IMR-90 (cell line): ENCODE results near the gene LARGE2. TPM values are rescaled to one million over a fixed set of nuclear protein-coding genes. Genes with fewer than 3 reads are reported as not detected.

Experiments
- ATAC-seq: fragments of 200-7000 bp; cut with Tn5 transposase; 2 replicates; pipeline ENCODE4 v1.9.1; 2020; ENCODE audit warnings: low read depth, mild to moderate bottlenecking, moderate library complexity
- BruUV-seq: library from RNA; stranded (reverse); fragments of 400-500 nt; replicated peaks from 2 replicates; lab custom pipeline; 2021; lab: Mats Ljungman, UMichigan
- CTCF ChIA-PET: fragments of 300-600 bp; formaldehyde crosslinking; extraction: SDS; loops from one replicate; lab custom pipeline; 2021; ENCODE audit warnings: antibody characterized with exemption; lab: Yijun Ruan, JAX
- POLR2A ChIA-PET: fragments of 300-600 bp; sonication (Branson Sonifier 250); formaldehyde crosslinking; loops from one replicate; lab custom pipeline; 2022; ENCODE audit warnings: antibody characterized with exemption; ENCODE audit not compliant: unreplicated experiment; lab: Charles Lee
- DNase-seq: peaks from one replicate; pipeline ENCODE4 v3.0.0; 2013
- H2AFZ ChIP-seq: replicated peaks from 2 replicates; pipeline ENCODE3; 2013; ENCODE audit warnings: low read length, mild to moderate bottlenecking; ENCODE audit not compliant: poor library complexity
- H2AK5ac ChIP-seq: 2 replicates; pipeline ENCODE4 v1.6.1; 2013; ENCODE audit warnings: low read depth, low read length, inconsistent platforms
- H2AK9ac ChIP-seq: replicated peaks from 2 replicates; pipeline ENCODE3; 2013; ENCODE audit warnings: mild to moderate bottlenecking, low read depth, low read length, moderate library complexity; ENCODE audit not compliant: poor library complexity
- H2BK120ac ChIP-seq: 2 replicates; pipeline ENCODE4 v1.6.1; 2013; ENCODE audit warnings: low read depth, low read length, inconsistent platforms
- H2BK15ac ChIP-seq: 3 replicates; pipeline ENCODE4 v1.6.1; 2013; ENCODE audit warnings: low read depth, low read length, inconsistent platforms
- H2BK20ac ChIP-seq: 2 replicates; pipeline ENCODE4 v1.6.1; 2013; ENCODE audit warnings: low read depth, mild to moderate bottlenecking, inconsistent platforms, low read length, moderate library complexity
- H2BK5ac ChIP-seq: 2 replicates; pipeline ENCODE4 v1.6.1; 2013; ENCODE audit warnings: mild to moderate bottlenecking, low read depth, low read length, inconsistent platforms; ENCODE audit not compliant: poor library complexity, severe bottlenecking
- H3K14ac ChIP-seq: replicated peaks from 2 replicates; pipeline ENCODE4 v1.6.1; 2013; ENCODE audit warnings: low read depth, low read length, inconsistent platforms
- H3K18ac ChIP-seq: 2 replicates; pipeline ENCODE4 v1.6.1; 2013; ENCODE audit warnings: low read depth, low read length, control low read depth
- H3K23ac ChIP-seq: 2 replicates; pipeline ENCODE4 v1.6.1; 2013; ENCODE audit warnings: low read depth, low read length, inconsistent platforms
- H3K27ac ChIP-seq: 2 replicates; pipeline ENCODE4 v1.5.1; 2013; ENCODE audit warnings: mild to moderate bottlenecking, control low read depth, low read length; ENCODE audit not compliant: insufficient read depth
- H3K27me3 ChIP-seq: 2 replicates; pipeline ENCODE4 v1.6.1; 2013; ENCODE audit warnings: low read length; ENCODE audit not compliant: control insufficient read depth, insufficient read depth
- H3K36me3 ChIP-seq: 2 replicates; pipeline ENCODE4 v1.6.1; 2013; ENCODE audit warnings: low read length, mixed read lengths; ENCODE audit not compliant: control insufficient read depth, insufficient read depth
- H3K4ac ChIP-seq: 2 replicates; pipeline ENCODE4 v1.6.1; 2013; ENCODE audit warnings: low read depth, low read length, inconsistent platforms
- H3K4me1 ChIP-seq: 2 replicates; pipeline ENCODE4 v1.6.1; 2013; ENCODE audit warnings: low read length, mixed read lengths; ENCODE audit not compliant: control insufficient read depth, insufficient read depth
- H3K4me2 ChIP-seq: 2 replicates; pipeline ENCODE4 v1.6.1; 2013; ENCODE audit warnings: low read depth, mild to moderate bottlenecking, control low read depth, low read length, moderate library complexity
- H3K4me3 ChIP-seq: 2 replicates; pipeline ENCODE4 v1.5.1; 2013; ENCODE audit warnings: low read depth, mild to moderate bottlenecking, control low read depth, low read length, moderate library complexity; ENCODE audit not compliant: insufficient read depth
- H3K56ac ChIP-seq: 2 replicates; pipeline ENCODE4 v1.6.1; 2013; ENCODE audit warnings: low read length, inconsistent platforms; ENCODE audit not compliant: insufficient read depth; ENCODE audit errors: extremely low read depth
- H3K79me1 ChIP-seq, 2 experiments: 2 replicates each; pipeline ENCODE4 v1.6.1; 2013; ENCODE audit warnings: low read length in 2 of 2, inconsistent platforms in 1 of 2, low read depth in 1 of 2
- H3K9ac ChIP-seq: 2 replicates; pipeline ENCODE4 v1.6.1; 2013; ENCODE audit warnings: low read depth, low read length, control low read depth
- H3K9me1 ChIP-seq: 2 replicates; pipeline ENCODE4 v1.6.1; 2013; ENCODE audit warnings: low read length, inconsistent platforms; ENCODE audit not compliant: insufficient read depth
- H3K9me3 ChIP-seq: 2 replicates; pipeline ENCODE4 v1.6.1; 2013; ENCODE audit warnings: low read length; ENCODE audit not compliant: control insufficient read depth, insufficient read depth
- H4K20me1 ChIP-seq: 2 replicates; pipeline ENCODE4 v1.6.1; 2013; ENCODE audit warnings: low read length, inconsistent platforms; ENCODE audit not compliant: insufficient read depth
- H4K5ac ChIP-seq: 2 replicates; pipeline ENCODE4 v1.6.1; 2013; ENCODE audit warnings: mild to moderate bottlenecking, low read depth, low read length, control low read depth
- H4K8ac ChIP-seq, 2 experiments: 2 replicates each; pipeline ENCODE4 v1.6.1; 2013; ENCODE audit warnings: low read depth in 2 of 2, low read length in 2 of 2, control low read depth in 1 of 2, inconsistent platforms in 1 of 2
- H4K91ac ChIP-seq: 2 replicates; pipeline ENCODE4 v1.6.1; 2013; ENCODE audit warnings: low read depth, low read length, inconsistent platforms; ENCODE audit not compliant: insufficient read depth
- CEBPB ChIP-seq: IDR thresholded peaks from 2 replicates; pipeline ENCODE4 v1.6.1; 2012; ENCODE audit warnings: low read depth, low read length, improper control_type of control experiment
- CHD1 ChIP-seq: IDR thresholded peaks from 2 replicates; pipeline ENCODE4 v1.6.1; 2012; ENCODE audit warnings: low read depth, low read length, improper control_type of control experiment
- MAFK ChIP-seq: IDR thresholded peaks from 2 replicates; pipeline ENCODE4 v1.6.1; 2012; ENCODE audit warnings: low read depth, low read length, improper control_type of control experiment
- MAZ ChIP-seq: IDR thresholded peaks from 2 replicates; pipeline ENCODE4 v1.6.1; 2012; ENCODE audit warnings: low read depth, mild to moderate bottlenecking, low read length, improper control_type of control experiment, moderate library complexity, borderline replicate concordance
- MXI1 ChIP-seq: IDR thresholded peaks from 2 replicates; pipeline ENCODE4 v1.6.1; 2012; ENCODE audit warnings: low read depth, mild to moderate bottlenecking, low read length, moderate library complexity, borderline replicate concordance
- NFE2L2 ChIP-seq: fragments of 150-350 bp; IDR thresholded peaks from 2 replicates; pipeline ENCODE4 v1.6.1; 2016; ENCODE audit warnings: low read depth, mild to moderate bottlenecking, low read length
- POLR2A ChIP-seq: IDR thresholded peaks from 2 replicates; pipeline ENCODE4 v1.6.1; 2012; ENCODE audit warnings: mild to moderate bottlenecking, low read depth, low read length
- RAD21 ChIP-seq: IDR thresholded peaks from 2 replicates; pipeline ENCODE4 v1.6.1; 2012; ENCODE audit warnings: low read length, improper control_type of control experiment
- RCOR1 ChIP-seq: IDR thresholded peaks from 2 replicates; pipeline ENCODE4 v1.6.1; 2012; ENCODE audit warnings: mild to moderate bottlenecking, low read length, improper control_type of control experiment; ENCODE audit not compliant: insufficient replicate concordance
- RFX5 ChIP-seq: IDR thresholded peaks from 2 replicates; pipeline ENCODE4 v1.8.0; 2012; ENCODE audit warnings: low read depth, mild to moderate bottlenecking, low read length, moderate library complexity
- SMC3 ChIP-seq: fragments of 150-350 bp; IDR thresholded peaks from 2 replicates; pipeline ENCODE4 v1.6.1; 2016; ENCODE audit warnings: low read depth, mild to moderate bottlenecking, antibody characterized with exemption, low read length, moderate library complexity
- USF2 ChIP-seq: fragments of 150-350 bp; IDR thresholded peaks from 2 replicates; pipeline ENCODE4 v1.6.1; 2017; ENCODE audit warnings: mild to moderate bottlenecking, antibody characterized with exemption, low read length, low read depth
- WGBS, 2 experiments: methylation state at CpG; one replicate each; pipeline versions ENCODE4 v1.1.5 to v1.1.7; 2013; ENCODE audit warnings: missing lambda C conversion rate in 2 of 2; ENCODE audit not compliant: insufficient read length in 1 of 2; ENCODE audit errors: extremely low coverage in 2 of 2; 5-methylcytosine and 5-hydroxymethylcytosine counted together
- dilution Hi-C: fragments of 300-500 bp; cut with HindIII; formaldehyde crosslinking; loops from one replicate; pipeline ENCODE4 v1.14.3; 2018; ENCODE audit warnings: low sequenced_read_pairs; ENCODE audit not compliant: unreplicated experiment
- in situ Hi-C: fragments of 300-500 bp; cut with MboI; formaldehyde crosslinking; loops from 3 replicates; pipeline ENCODE4 v1.14.3; 2019; ENCODE audit warnings: low sequenced_read_pairs, inconsistent platforms, mixed read lengths
- intact Hi-C: fragments of 100-400 bp; cut with micrococcal nuclease; formaldehyde crosslinking; loops from 2 replicates; pipeline ENCODE4 v1.10.0; 2022
- polyA plus RNA-seq, 3 experiments: library from polyadenylated mRNA; depleted of rRNA; stranded (reverse); fragments of >200 nt; gene quantifications; 2 replicates each; pipeline ENCODE4 v1.2.3, GENCODE V29; 2012; ENCODE audit warnings: low replicate concordance in 1 of 3
- total RNA-seq: library from RNA; depleted of rRNA; stranded (reverse); fragments of >200 nt; gene quantifications from 2 replicates; pipeline ENCODE4 v1.2.3, GENCODE V29; 2012
- TF ChIP-seq, protein P1 (sequence below): fragments of 150-350 bp; IDR thresholded peaks from 2 replicates; pipeline ENCODE4 v1.6.1; 2016; ENCODE audit warnings: low read depth, mild to moderate bottlenecking, low read length, moderate library complexity, borderline replicate concordance
- TF ChIP-seq, protein P2 (sequence below): conservative IDR thresholded peaks from 2 replicates; pipeline ENCODE4 v1.5.1; 2012; ENCODE audit warnings: mild to moderate bottlenecking, low read depth, low read length, improper control_type of control experiment

The LARGE2 gene
- total and polyA plus RNA-seq, 2 of the 4 experiments (the other 2 are of a cell fraction) = 0.03 TPM; not detected in 1

DNA sequence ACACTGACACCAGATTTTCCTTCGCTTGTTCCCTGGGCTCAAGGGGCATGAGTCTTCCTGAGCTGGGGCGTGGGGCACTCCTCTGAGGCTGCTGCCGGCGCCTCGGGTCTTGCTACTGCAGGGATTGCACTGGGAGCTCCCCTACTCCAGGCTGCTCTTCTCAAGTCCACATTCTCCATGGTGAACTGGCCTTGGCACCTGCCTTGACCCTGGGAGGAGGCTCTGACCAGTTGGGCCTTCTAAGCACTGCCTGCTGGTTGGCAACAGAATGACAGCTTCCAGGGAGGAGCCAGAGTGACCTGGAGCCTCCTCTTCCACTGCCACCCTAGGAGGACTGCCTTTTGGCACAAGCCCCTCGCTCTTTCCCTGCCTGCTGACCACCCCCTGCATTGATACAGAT, 24.9 kb upstream of the LARGE2 start:
- dilution Hi-C loops = no loop called here
- Histone ChIP-seq H3K18ac (no peak overlapping the region), H4K91ac (no peak overlapping the region), H3K14ac (no peak overlapping the region), H3K9ac (no peak overlapping the region), H4K20me1 (peaks cover 19% of the 10 kb centered on the region), H3K4me1 (peaks cover 7% of the 10 kb centered on the region; the same call in 1 of the 2 replicates), H3K4me2 (no peak overlapping the region), H2BK20ac (no peak overlapping the region), H2AK9ac (no peak overlapping the region), H3K9me3 (no peaks in the 10 kb centered on the region), H3K23ac (no peak overlapping the region), H3K4me3 (no peak overlapping the region), H2AK5ac (no peak overlapping the region), H3K9me1 (no peaks in the 10 kb centered on the region; the same call in 1 of the 2 replicates), H3K56ac (no peak overlapping the region), H3K36me3 (no peaks in the 10 kb centered on the region), H3K79me1 (peaks cover 0 to 4% of the 10 kb centered on the region in 2 experiments; a peak in 1 of 4 replicates), H2BK5ac (no peak overlapping the region), H4K5ac (no peak overlapping the region), H3K27ac (no peak overlapping the region), H2BK15ac (no peak overlapping the region), H4K8ac (no peak overlapping the region), H3K4ac (no peak overlapping the region), H2AFZ (no peak overlapping the region), H3K27me3 (peaks cover 38% of the 10 kb centered on the region), H2BK120ac (no peak overlapping the region)
- in situ Hi-C loops = no loop called here
- no peak for TF ChIP-seq MAFK
- TF ChIP-seq SMC3 = no peak
- no peak for TF ChIP-seq CEBPB
- no peak for TF ChIP-seq USF2
- no peak for TF ChIP-seq CHD1
- TF ChIP-seq POLR2A = no peak
- no peak for TF ChIP-seq NFE2L2
- TF ChIP-seq, protein P1, sequence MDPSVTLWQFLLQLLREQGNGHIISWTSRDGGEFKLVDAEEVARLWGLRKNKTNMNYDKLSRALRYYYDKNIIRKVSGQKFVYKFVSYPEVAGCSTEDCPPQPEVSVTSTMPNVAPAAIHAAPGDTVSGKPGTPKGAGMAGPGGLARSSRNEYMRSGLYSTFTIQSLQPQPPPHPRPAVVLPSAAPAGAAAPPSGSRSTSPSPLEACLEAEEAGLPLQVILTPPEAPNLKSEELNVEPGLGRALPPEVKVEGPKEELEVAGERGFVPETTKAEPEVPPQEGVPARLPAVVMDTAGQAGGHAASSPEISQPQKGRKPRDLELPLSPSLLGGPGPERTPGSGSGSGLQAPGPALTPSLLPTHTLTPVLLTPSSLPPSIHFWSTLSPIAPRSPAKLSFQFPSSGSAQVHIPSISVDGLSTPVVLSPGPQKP = no peak
- TF ChIP-seq, protein P2, sequence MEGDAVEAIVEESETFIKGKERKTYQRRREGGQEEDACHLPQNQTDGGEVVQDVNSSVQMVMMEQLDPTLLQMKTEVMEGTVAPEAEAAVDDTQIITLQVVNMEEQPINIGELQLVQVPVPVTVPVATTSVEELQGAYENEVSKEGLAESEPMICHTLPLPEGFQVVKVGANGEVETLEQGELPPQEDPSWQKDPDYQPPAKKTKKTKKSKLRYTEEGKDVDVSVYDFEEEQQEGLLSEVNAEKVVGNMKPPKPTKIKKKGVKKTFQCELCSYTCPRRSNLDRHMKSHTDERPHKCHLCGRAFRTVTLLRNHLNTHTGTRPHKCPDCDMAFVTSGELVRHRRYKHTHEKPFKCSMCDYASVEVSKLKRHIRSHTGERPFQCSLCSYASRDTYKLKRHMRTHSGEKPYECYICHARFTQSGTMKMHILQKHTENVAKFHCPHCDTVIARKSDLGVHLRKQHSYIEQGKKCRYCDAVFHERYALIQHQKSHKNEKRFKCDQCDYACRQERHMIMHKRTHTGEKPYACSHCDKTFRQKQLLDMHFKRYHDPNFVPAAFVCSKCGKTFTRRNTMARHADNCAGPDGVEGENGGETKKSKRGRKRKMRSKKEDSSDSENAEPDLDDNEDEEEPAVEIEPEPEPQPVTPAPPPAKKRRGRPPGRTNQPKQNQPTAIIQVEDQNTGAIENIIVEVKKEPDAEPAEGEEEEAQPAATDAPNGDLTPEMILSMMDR = no peak
- TF ChIP-seq MXI1 = no peak
- no peak for TF ChIP-seq RCOR1
- no peak for TF ChIP-seq RFX5
- TF ChIP-seq RAD21 = no peak
- TF ChIP-seq MAZ = no peak
- DNase-seq = no peak
- 57% methylated on average over 4 of the region's 6 CpGs; no CpG with 5 or more reads in 1 of the 2 experiments for WGBS, 2 experiments
- no TSS peak for BruUV-seq
- intact Hi-C loops = no loop called here
- no peak for ATAC-seq
- ChIA-PET POLR2A (no interaction called here), CTCF (no interaction called here)
